Measurements from ENCODE around the gene KCND3.

Gene KCND3

DNA sequence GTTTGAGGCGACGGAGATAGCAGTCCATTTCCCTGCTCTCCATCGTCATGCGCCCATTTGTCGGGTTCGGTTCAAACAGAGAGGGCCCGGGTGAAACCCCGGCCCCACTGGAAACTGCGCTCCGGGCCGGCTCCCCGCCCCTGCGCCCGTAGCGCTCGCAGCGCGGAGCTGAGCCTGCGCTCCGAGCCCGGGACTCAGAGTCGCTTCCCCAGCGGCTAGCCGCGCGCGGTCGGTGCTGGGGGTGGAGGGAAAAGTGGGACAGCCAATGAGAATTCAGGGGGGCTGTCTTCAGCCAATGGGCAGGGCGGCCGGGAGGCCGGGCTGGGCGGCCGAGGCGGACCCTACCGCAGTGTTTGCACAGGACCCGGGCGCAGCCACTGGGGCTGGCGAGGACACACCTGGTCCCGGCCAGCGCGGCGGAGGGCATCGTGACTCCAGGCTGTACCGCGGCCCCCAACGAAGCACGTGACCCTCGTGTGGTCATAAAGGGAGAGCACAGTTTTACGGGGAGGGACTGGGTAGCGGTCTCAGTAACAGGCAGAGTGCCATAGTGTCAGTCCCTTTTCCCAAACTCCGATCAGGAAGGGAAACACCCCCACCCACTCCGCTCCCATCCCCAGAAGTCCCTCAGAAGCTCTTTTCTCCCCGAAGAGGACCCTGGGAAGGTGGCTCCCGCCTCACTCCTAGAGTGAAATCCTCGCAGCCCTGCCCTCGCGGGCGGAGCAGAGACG lies 250.1 kb downstream of the KCND3 start, which contains the start of gene INKA2:
Gene INKA2 (minus strand): TSS at position 202 of the 731 bp plus-strand sequence. CDS start 153 bp downstream, at position 49.
- peak within 1 kb of the TSS; percentile 54 for H3K4me3 ChIP-seq (ENCODE audit: low read depth, low read length)
- ChIA-PET POLR2A (interaction anchor here (1.2 to 1.8 kb wide), 3 partner anchors 8 to 18 kb away, joined by 3 read pairs; partner anchors contain the start of gene DDX20), CTCF (interaction anchor here (1.2 to 11.1 kb wide), 7 partner anchors 8 to 231 kb away, joined by 3 to 130 read pairs (median 26); partner anchors contain the start of gene DDX20)
- TF ChIP-seq, protein P1, sequence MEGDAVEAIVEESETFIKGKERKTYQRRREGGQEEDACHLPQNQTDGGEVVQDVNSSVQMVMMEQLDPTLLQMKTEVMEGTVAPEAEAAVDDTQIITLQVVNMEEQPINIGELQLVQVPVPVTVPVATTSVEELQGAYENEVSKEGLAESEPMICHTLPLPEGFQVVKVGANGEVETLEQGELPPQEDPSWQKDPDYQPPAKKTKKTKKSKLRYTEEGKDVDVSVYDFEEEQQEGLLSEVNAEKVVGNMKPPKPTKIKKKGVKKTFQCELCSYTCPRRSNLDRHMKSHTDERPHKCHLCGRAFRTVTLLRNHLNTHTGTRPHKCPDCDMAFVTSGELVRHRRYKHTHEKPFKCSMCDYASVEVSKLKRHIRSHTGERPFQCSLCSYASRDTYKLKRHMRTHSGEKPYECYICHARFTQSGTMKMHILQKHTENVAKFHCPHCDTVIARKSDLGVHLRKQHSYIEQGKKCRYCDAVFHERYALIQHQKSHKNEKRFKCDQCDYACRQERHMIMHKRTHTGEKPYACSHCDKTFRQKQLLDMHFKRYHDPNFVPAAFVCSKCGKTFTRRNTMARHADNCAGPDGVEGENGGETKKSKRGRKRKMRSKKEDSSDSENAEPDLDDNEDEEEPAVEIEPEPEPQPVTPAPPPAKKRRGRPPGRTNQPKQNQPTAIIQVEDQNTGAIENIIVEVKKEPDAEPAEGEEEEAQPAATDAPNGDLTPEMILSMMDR (IDR thresholded peaks at IDR 0.05; ENCODE audit: insufficient read depth, low read length, missing control alignments): no peak
- no peak for DNase-seq (ENCODE audit: low read depth, low spot score)

DNA sequence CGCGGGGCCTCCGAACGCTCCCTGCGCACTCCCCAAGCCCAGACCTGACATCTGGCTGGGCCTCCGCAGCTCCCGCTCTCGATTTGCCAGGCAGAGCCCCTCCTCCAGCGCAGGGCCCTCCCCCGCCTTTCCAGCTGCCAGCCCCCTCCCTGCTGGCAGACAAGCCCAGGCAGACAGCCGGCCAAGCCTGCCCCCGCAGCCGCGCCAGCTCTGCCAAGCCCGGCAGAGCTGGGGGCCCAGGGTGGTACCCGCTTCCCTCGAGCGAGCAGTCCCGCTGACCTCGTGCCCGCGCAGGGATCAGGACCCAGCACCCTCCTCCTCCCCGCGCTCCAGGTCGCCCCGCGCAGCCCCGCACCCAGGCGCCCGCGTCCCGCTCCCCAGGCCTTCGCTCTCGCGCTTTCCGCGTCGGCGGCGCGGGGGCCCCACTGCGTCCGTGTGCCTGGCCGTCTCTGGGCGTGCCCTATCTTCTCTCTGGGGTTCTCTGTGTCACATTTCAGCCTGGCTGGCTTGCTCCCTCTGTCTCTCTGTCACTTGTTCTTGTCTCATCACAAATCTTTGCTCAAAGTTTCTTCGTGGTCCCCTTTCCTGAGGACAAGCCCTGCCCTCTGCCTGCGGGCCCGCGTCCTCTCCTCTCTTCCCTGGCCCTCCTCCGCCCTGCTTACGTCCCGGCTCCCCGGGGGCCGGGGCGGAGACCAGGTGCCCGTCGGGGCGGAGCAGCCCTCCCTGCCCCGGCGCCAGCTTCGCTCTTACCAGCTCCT lies 250.9 kb downstream of the KCND3 start:
- ChIA-PET CTCF (interaction anchor here (1.2 to 11.1 kb wide), 9 partner anchors 9 to 257 kb away, joined by 3 to 130 read pairs (median 26); partner anchors contain the start of gene DDX20), POLR2A (interaction anchor here (0.6 to 1.8 kb wide), 4 partner anchors 9 to 35 kb away, joined by 3 read pairs; partner anchors contain the start of gene DDX20)
- TF ChIP-seq, protein P1 (IDR thresholded peaks at IDR 0.05; ENCODE audit: insufficient read depth, low read length, missing control alignments): no peak
- peak overlapping the region; percentile 54 for H3K4me3 ChIP-seq (ENCODE audit: low read depth, low read length)
- DNase-seq (ENCODE audit: low read depth, low spot score): no peak

DNA sequence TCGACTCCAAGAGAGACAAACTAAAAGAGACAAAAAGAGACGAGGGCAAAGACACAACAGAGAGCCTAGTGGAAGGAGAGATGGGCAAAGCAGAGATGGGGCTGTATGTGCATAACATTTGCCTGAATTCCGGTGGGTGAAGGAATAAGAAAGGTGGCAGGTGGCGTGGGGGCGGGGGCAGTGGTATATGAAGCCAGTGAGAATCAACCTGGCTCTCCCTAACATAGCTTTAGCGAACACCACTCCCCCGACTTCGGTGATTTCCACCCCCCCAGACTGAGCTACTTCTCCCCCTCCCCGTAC lies 251.4 kb downstream of the KCND3 start:
- TF ChIP-seq, protein P1 (IDR thresholded peaks at IDR 0.05; ENCODE audit: insufficient read depth, low read length, missing control alignments): no peak
- POLR2A ChIA-PET: interaction anchor here (0.6 kb wide), 1 partner anchor 34 kb away, joined by 3 read pairs; no protein-coding TSS in a partner anchor
- CTCF ChIA-PET: interaction anchor here (2.0 to 10.1 kb wide), 7 partner anchors 10 to 256 kb away, joined by 4 to 130 read pairs (median 26); no protein-coding TSS in a partner anchor
- no peak for DNase-seq (ENCODE audit: low read depth, low spot score)
- peak overlapping the region; percentile 54 for H3K4me3 ChIP-seq (ENCODE audit: low read depth, low read length)

DNA sequence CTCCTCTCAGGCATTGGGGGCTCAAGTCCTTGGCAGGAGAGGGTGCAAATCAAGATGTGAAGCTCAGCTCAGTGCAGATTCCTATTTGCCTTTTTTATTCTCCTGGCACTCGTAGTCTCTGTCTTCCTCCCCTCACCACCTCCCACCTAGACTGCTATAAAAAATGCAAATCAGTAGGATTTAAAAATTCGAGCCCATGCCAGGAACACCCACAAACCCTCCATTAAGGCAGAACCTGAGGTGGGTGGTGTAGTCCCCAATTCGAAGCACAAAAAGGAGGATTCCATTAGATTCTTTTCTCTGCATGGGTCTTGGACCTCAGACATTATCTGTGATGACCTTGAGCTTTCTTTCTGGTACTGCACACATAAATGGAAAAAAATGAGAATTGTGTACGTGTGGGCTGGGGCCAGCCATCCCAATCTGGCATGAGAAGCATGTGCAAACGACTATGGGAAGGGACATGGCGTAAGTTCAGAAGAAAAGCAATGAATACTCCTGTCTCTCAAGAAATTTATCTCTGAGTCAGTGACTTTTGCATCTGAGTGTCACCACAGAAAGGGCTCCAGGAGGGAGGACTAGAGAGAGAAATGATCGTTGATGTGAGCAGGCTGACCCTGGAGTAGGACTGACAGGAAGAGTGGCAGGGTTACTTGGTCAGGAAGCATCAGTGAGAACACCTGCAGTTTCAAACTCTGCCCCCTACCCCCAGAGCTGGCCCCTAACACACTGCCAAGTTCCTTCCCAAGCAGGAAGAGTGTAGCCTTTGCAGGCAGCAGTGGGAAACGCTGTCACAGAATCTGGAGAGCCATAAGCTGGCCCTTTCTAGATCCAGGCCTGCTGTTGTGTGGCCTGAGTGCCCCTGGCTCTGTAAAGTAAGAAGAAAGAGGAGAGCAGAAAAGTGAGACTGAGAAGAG lies 252.0 kb downstream of the KCND3 start:
- POLR2A ChIA-PET: interaction anchor here (0.6 kb wide), 1 partner anchor 258 kb away, joined by 3 read pairs; no protein-coding TSS in a partner anchor
- TF ChIP-seq, protein P1 (IDR thresholded peaks at IDR 0.05; ENCODE audit: insufficient read depth, low read length, missing control alignments): no peak

DNA sequence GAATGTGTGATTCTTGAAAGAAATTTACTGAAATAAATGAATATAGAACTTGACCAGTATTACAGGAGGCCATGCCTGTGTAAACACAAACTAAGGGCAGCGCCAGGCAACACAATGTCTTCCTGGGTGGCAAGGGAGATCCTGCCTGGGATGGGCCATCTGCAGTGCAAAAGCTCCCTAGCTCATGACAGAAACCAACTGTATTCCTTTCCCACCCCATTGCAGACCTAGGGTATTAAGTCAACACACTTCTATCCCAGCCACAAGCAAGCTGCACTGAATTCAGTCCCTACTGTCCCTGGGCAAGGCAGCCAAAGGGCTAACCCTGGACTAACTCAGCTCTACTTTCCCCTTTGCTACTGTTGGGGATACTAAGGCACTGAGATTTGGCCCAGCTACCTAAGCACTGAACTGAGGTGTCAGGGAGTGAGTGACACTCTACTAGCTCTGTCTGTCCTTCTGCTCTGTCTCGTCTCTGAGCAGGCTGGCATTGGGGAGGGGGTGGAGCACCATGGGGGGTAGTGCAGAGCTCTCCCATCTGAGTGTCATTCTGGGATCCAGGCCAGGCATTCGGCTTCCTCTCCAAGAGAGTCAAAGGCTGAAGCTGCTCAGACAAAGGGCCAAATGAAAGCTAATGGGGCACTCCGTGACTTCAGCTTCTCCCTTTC lies 252.8 kb downstream of the KCND3 start:
- TF ChIP-seq, protein P1 (IDR thresholded peaks at IDR 0.05; ENCODE audit: insufficient read depth, low read length, missing control alignments): no peak
- no peak for DNase-seq (ENCODE audit: low read depth, low spot score)
- POLR2A ChIA-PET: interaction anchor here (0.6 kb wide), 1 partner anchor 257 kb away, joined by 3 read pairs; no protein-coding TSS in a partner anchor
- CTCF ChIA-PET: interaction anchor here (0.6 to 10.1 kb wide), 8 partner anchors 9 to 258 kb away, joined by 3 to 130 read pairs (median 24); no protein-coding TSS in a partner anchor
- H3K4me3 ChIP-seq (ENCODE audit: low read depth, low read length): peak overlapping the region; percentile 54; the same call in 1 of the 2 replicates

More for the DNA sequence above, 252.0 kb downstream of the KCND3 start:
- H3K4me3 ChIP-seq (ENCODE audit: low read depth, low read length): peak overlapping the region; percentile 54
- DNase-seq (ENCODE audit: low read depth, low spot score): no peak
- CTCF ChIA-PET: interaction anchor here (0.6 to 10.1 kb wide), 9 partner anchors 9 to 259 kb away, joined by 3 to 130 read pairs (median 22); no protein-coding TSS in a partner anchor

Data from AG04449 (cell line).